BE2C (cell line): ENCODE data around the gene FCMR.
A peak's percentile ranks its signal among the peaks of the same experiment; 100 is the strongest.

ENCODE experiments used
- DNase-seq: peaks from one replicate; pipeline ENCODE4 v3.0.0-alpha.2; 2020
- H3K27me3 ChIP-seq: fragments of 250-450 bp; sonication (Bioruptor Pico); 2 replicates; pipeline ENCODE4 v1.5.1; 2020; ENCODE audit warnings: mild to moderate bottlenecking
- H3K36me3 ChIP-seq: fragments of 250-450 bp; sonication (Bioruptor Pico); 2 replicates; pipeline ENCODE4 v1.5.1; 2020; ENCODE audit warnings: mild to moderate bottlenecking
- H3K4me1 ChIP-seq: fragments of 250-450 bp; sonication (Bioruptor Pico); 2 replicates; pipeline ENCODE4 v1.5.1; 2020
- H3K4me3 ChIP-seq: 2 replicates; pipeline ENCODE4 v1.5.1; 2011; ENCODE audit warnings: low read depth, low read length
- H3K9me3 ChIP-seq: fragments of 250-450 bp; sonication (Bioruptor Pico); 2 replicates; pipeline ENCODE4 v1.5.1; 2020
- TF ChIP-seq, protein P1 (sequence below): IDR thresholded peaks from 2 replicates; pipeline ENCODE4 v1.5.1; 2012; ENCODE audit warnings: mild to moderate bottlenecking, low read depth, low read length

FCMR gene

DNA sequence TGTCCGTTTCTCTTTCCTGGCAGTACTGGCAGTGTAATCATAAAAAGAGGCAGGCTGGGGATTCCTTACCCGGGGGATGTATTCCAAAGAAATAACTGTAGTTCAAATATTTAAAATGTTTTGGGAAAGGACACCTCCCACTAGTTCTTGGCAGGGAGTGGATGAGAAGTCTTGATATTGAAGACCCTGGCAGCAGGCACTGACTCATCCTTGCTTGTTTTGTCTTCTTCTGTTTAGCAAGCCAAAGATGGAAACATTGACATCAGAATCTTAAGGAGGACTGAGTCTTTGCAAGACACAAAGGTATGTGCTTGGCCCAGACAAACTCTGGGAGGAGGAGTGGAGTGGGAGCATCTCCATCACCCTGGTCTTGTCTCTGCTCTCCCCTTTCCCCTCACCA is 55.7 kb downstream of the FCMR start:
- TF ChIP-seq, protein P1, sequence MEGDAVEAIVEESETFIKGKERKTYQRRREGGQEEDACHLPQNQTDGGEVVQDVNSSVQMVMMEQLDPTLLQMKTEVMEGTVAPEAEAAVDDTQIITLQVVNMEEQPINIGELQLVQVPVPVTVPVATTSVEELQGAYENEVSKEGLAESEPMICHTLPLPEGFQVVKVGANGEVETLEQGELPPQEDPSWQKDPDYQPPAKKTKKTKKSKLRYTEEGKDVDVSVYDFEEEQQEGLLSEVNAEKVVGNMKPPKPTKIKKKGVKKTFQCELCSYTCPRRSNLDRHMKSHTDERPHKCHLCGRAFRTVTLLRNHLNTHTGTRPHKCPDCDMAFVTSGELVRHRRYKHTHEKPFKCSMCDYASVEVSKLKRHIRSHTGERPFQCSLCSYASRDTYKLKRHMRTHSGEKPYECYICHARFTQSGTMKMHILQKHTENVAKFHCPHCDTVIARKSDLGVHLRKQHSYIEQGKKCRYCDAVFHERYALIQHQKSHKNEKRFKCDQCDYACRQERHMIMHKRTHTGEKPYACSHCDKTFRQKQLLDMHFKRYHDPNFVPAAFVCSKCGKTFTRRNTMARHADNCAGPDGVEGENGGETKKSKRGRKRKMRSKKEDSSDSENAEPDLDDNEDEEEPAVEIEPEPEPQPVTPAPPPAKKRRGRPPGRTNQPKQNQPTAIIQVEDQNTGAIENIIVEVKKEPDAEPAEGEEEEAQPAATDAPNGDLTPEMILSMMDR: no peak
- Histone ChIP-seq H3K4me1 (no peaks in the 10 kb centered on the region), H3K27me3 (no peaks in the 10 kb centered on the region; the same call in 1 of the 2 replicates), H3K36me3 (no peaks in the 10 kb centered on the region), H3K9me3 (no peaks in the 10 kb centered on the region), H3K4me3 (no peak overlapping the region)
- DNase-seq: no peak

DNA sequence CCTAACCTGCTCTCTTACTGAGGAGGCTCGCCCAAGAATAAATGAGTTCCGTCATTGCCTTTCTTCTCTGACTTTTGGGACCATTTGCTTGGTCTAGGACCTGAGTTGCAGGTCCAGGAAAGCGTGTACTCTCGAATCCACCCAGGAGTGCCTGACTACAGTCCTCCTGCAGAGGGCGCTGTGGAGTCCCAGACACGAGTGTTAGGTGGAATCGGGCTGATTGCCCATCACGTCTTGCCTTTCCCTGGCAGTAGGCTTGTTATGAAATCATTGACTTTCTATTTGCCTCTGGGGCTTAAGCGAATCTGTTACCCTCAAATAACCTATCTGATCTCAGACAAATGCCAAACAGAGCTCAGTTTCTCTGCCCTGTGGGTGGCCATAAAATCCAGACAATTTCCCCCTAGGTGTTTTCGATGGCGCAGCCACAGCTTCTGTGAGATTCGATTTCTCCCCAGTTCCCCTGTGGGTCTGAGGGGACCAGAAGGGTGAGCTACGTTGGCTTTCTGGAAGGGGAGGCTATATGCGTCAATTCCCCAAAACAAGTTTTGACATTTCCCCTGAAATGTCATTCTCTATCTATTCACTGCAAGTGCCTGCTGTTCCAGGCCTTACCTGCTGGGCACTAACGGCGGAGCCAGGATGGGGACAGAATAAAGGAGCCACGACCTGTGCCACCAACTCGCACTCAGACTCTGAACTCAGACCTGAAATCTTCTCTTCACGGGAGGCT is 56.6 kb downstream of the FCMR start, which contains the start of gene IL20:
IL20 (plus strand) TSS at position 685 of the 733 bp plus-strand sequence. CDS start 230 bp downstream, outside the sequence.
- DNase-seq: peak; percentile 84
- Histone ChIP-seq H3K36me3 (no peaks in the 10 kb centered on the region), H3K9me3 (no peaks in the 10 kb centered on the region), H3K4me3 (no peak within 1 kb of the TSS), H3K27me3 (no peaks in the 10 kb centered on the region; the same call in 1 of the 2 replicates), H3K4me1 (no peaks in the 10 kb centered on the region)
- TF ChIP-seq, protein P1: peak; percentile 98

DNA sequence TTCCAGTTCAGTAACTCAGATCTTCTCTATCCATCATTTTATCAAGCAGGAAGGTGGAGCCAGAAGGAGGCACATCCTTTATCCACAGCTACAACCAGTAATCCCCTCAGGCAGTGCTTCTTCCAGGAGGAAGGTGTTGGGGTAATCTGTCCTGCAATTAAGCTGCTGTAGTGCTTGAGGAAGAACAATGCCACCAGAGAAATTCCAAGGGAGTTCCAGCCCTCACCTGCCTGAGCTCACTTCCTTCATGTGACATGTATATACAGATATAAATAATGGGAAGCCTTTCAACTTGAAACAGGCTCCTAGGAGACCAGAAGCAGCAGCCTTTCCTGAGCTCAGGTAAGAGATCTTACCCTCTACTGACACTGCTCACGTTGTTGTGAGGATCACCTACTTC is 58.5 kb downstream of the FCMR start:
- no peaks in the 10 kb centered on the region; the same call in 1 of the 2 replicates for H3K27me3 ChIP-seq
- no peaks in the 10 kb centered on the region for H3K36me3 ChIP-seq
- no peaks in the 10 kb centered on the region for H3K4me1 ChIP-seq
- TF ChIP-seq, protein P1: no peak
- DNase-seq: no peak
- no peaks in the 10 kb centered on the region for H3K9me3 ChIP-seq
- H3K4me3 ChIP-seq: no peak overlapping the region

DNA sequence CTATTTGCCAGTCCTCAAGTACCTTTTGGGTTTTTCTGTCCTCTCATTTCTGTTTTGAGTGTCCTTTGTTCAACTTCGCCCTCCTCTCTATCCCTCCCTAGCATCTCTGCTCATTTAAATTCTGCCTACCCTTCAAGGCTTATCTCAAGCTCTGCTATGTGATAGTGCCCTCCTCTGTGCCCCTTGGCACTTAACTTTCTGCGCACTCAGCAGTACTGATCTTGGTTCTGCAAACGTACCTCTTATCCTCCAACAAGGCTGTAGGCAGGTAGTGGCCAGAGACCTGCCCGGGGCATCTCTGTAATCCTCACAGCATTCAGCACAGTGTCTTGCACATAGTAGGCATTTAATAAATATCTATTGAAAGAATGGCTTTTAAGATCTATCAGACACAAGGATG is 61.6 kb downstream of the FCMR start:
- no peak for DNase-seq
- Histone ChIP-seq H3K4me1 (no peaks in the 10 kb centered on the region), H3K27me3 (no peaks in the 10 kb centered on the region; the same call in 1 of the 2 replicates), H3K4me3 (no peak overlapping the region), H3K9me3 (no peaks in the 10 kb centered on the region), H3K36me3 (no peaks in the 10 kb centered on the region)
- TF ChIP-seq, protein P1: no peak

DNA sequence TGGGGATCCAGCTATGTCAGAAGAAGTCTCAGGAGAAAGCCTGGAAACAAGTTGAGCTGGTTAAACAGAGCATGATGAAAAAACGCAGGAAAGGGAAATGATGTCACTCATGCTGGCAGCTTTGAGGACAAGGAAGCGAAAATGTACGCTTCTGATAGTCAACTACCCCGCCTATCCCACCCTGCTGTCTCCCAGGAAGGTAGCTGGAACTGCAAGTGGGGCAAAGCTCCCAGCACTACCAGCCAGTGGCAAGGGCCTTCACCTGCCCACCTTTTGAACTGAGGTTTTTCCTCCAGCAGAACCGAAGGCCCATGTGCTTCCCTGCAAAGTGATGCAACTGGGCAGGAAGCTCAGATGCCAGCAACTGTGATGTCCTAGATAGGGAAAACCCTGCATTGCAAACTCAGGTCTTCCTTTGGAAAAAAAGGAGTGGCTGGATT is 62.6 kb downstream of the FCMR start:
- H3K27me3 ChIP-seq: no peaks in the 10 kb centered on the region; the same call in 1 of the 2 replicates
- TF ChIP-seq, protein P1: no peak
- no peak for DNase-seq

More for the DNA sequence above, 62.6 kb downstream of the FCMR start:
- Histone ChIP-seq H3K9me3 (no peaks in the 10 kb centered on the region), H3K4me3 (no peak overlapping the region), H3K36me3 (no peaks in the 10 kb centered on the region), H3K4me1 (no peaks in the 10 kb centered on the region)
